Neuronal stem cell (in vitro differentiated cells): ENCODE results near the gene DTNB.

ENCODE experiments used
- DNase-seq: peaks from one replicate; pipeline ENCODE4 v3.0.0-alpha.2; 2013; ENCODE audit warnings: low spot score
- H2AFZ ChIP-seq: one replicate; pipeline ENCODE4 v1.6.1; 2013; ENCODE audit warnings: mild to moderate bottlenecking, low read length, inconsistent platforms
- H2AK5ac ChIP-seq: 2 replicates; pipeline ENCODE4 v1.6.1; 2013; ENCODE audit warnings: low read depth, mild to moderate bottlenecking, inconsistent platforms, low read length, moderate library complexity, mixed read lengths
- H2BK120ac ChIP-seq: 2 replicates; pipeline ENCODE4 v1.6.1; 2013; ENCODE audit warnings: low read depth, mild to moderate bottlenecking, inconsistent platforms, low read length, moderate library complexity, mixed read lengths
- H2BK12ac ChIP-seq: one replicate; pipeline ENCODE4 v1.6.1; 2013; ENCODE audit warnings: low read length, inconsistent platforms
- H2BK15ac ChIP-seq: 2 replicates; pipeline ENCODE4 v1.6.1; 2013; ENCODE audit warnings: mild to moderate bottlenecking, low read length, inconsistent platforms, mixed read lengths
- H2BK5ac ChIP-seq: one replicate; pipeline ENCODE4 v1.6.1; 2013; ENCODE audit warnings: inconsistent platforms, mild to moderate bottlenecking, low read length, moderate library complexity
- H3K14ac ChIP-seq: one replicate; pipeline ENCODE4 v1.6.1; 2013; ENCODE audit warnings: low read length, inconsistent platforms
- H3K18ac ChIP-seq: 2 replicates; pipeline ENCODE4 v1.6.1; 2013; ENCODE audit warnings: low read length, inconsistent platforms
- H3K23ac ChIP-seq: 2 replicates; pipeline ENCODE4 v1.6.1; 2013; ENCODE audit warnings: low read depth, mild to moderate bottlenecking, mixed read lengths, low read length, inconsistent platforms; ENCODE audit not compliant: poor library complexity
- H3K27ac ChIP-seq: replicated peaks from 3 replicates; pipeline ENCODE4 v1.5.1; 2013; ENCODE audit warnings: low read length, inconsistent platforms
- H3K27me3 ChIP-seq, 3 experiments: 2 replicates each; pipeline ENCODE4 v1.6.1; 2013; ENCODE audit warnings: low read length in 3 of 3, mild to moderate bottlenecking in 2 of 3, inconsistent platforms in 1 of 3, low read depth in 1 of 3, mixed read lengths in 1 of 3, moderate library complexity in 1 of 3; ENCODE audit not compliant: control insufficient read depth in 3 of 3, insufficient read depth in 3 of 3
- H3K36me3 ChIP-seq, 2 donors: replicated peaks in 1 of 2; 2 replicates each; pipeline ENCODE4 v1.6.1; 2013; ENCODE audit warnings: low read length in 2 of 2; ENCODE audit not compliant: control insufficient read depth in 2 of 2, insufficient read depth in 2 of 2
- H3K4ac ChIP-seq: 2 replicates; pipeline ENCODE4 v1.6.1; 2013; ENCODE audit warnings: inconsistent platforms, mild to moderate bottlenecking, low read length, moderate library complexity
- H3K4me1 ChIP-seq, 2 donors: 1 replicate in 1 of 2; 2 replicates in 1 of 2; pipeline ENCODE4 v1.6.1; 2013; ENCODE audit warnings: low read length in 2 of 2, low read depth in 1 of 2; ENCODE audit not compliant: control insufficient read depth in 2 of 2, insufficient read depth in 1 of 2
- H3K4me2 ChIP-seq: one replicate; pipeline ENCODE4 v1.6.1; 2013; ENCODE audit warnings: mild to moderate bottlenecking, low read length, inconsistent platforms; ENCODE audit not compliant: insufficient read depth, poor library complexity, severe bottlenecking
- H3K4me3 ChIP-seq, 2 donors: 2 replicates each; pipeline ENCODE4 v1.5.1; 2013; ENCODE audit warnings: low read length in 2 of 2, mild to moderate bottlenecking in 2 of 2, inconsistent platforms in 1 of 2, moderate library complexity in 1 of 2
- H3K79me1 ChIP-seq: one replicate; pipeline ENCODE4 v1.6.1; 2013; ENCODE audit warnings: low read depth, mild to moderate bottlenecking, inconsistent platforms, low read length, moderate library complexity
- H3K9ac ChIP-seq: one replicate; pipeline ENCODE4 v1.6.1; 2013; ENCODE audit warnings: mild to moderate bottlenecking, low read depth, low read length, inconsistent platforms; ENCODE audit not compliant: poor library complexity
- H3K9me3 ChIP-seq, 2 donors: replicated peaks in 1 of 2; 2 replicates each; pipeline versions ENCODE3 to v1.6.1; 2013; ENCODE audit warnings: low read length in 2 of 2, mild to moderate bottlenecking in 2 of 2, inconsistent platforms in 1 of 2, low read depth in 1 of 2, mixed read lengths in 1 of 2, moderate library complexity in 1 of 2; ENCODE audit not compliant: control insufficient read depth in 2 of 2, insufficient read depth in 1 of 2
- H4K8ac ChIP-seq: one replicate; pipeline ENCODE4 v1.6.1; 2013; ENCODE audit warnings: low read depth, mild to moderate bottlenecking, inconsistent platforms, low read length, moderate library complexity
- H4K91ac ChIP-seq: one replicate; pipeline ENCODE4 v1.6.1; 2013; ENCODE audit warnings: low read length, low read depth, mild to moderate bottlenecking, inconsistent platforms; ENCODE audit not compliant: poor library complexity
- WGBS, 2 donors: extraction: QIAGEN DNeasy Blood & Tissue Kit; methylation state at CpG; one replicate each; pipeline ENCODE4 v1.1.7; 2013; ENCODE audit warnings: missing lambda C conversion rate in 2 of 2, mixed read lengths in 1 of 2; ENCODE audit not compliant: insufficient read length in 2 of 2, insufficient replicate concordance in 1 of 2; ENCODE audit errors: extremely low coverage in 2 of 2; 5-methylcytosine and 5-hydroxymethylcytosine counted together

The DTNB gene

GRCh38 chr2:25454824-25455611 is 218.4 kb downstream of the DTNB start:
- no peak overlapping the region for H2BK12ac ChIP-seq
- no peak overlapping the region for H3K4ac ChIP-seq
- no peaks in the 10 kb centered on the region for H3K9me3 ChIP-seq
- no peak overlapping the region for H3K27ac ChIP-seq
- no peaks in the 10 kb centered on the region for H3K4me1 ChIP-seq
- H4K8ac ChIP-seq: no peak overlapping the region
- no peaks in the 10 kb centered on the region for H3K27me3 ChIP-seq
- H2AK5ac ChIP-seq: no peak overlapping the region
- H3K79me1 ChIP-seq: no peaks in the 10 kb centered on the region
- no peak overlapping the region for H2AFZ ChIP-seq
- no peak for DNase-seq
- no peak overlapping the region for H3K9ac ChIP-seq
- H2BK120ac ChIP-seq: no peak overlapping the region
- H2BK5ac ChIP-seq: no peak overlapping the region
- no peak overlapping the region for H4K91ac ChIP-seq
- peaks cover 0 to 2% of the 10 kb centered on the region in 2 donors for H3K36me3 ChIP-seq
- no peak overlapping the region for H2BK15ac ChIP-seq
- no peak overlapping the region for H3K18ac ChIP-seq
- no peak overlapping the region for H3K23ac ChIP-seq
- H3K14ac ChIP-seq: no peak overlapping the region
- no CpG with 5 or more reads among the region's 9 CpGs for WGBS, 2 donors
- H3K4me2 ChIP-seq: no peak overlapping the region
- H3K4me3 ChIP-seq: no peak overlapping the region

DNA sequence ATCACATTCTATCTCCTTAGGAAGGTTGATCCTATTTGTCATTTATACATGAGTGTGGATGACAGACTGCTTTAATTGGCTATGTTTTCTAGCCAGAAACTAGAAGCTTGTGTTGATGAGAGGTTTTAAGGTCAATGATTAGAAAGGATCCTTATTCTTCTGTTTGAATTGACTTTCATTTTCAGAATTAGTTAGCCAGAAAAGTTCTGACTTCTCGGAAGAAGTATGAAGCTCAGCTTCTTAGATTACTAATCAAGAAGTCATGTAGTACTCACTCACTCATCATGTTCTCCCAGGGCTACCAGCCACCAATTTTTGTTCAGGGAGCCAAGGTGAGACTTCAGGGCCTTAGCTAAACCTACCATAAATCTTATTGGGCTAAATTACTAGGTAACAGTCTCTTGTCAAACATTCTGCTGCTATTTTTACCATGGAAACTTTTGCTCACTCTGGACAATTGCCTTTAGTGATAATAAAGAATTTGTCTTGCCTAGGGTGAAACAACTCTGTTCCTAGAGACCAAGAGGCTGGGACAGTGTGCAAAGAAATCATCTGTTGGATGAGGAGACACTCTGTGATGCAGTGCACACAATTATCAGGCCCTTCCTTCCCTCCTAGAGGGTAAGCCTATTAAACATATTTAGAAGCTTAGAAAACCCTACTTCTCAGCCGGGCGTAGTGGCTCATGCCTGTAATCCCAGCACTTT is 220.0 kb downstream of the DTNB start:
- no peaks in the 10 kb centered on the region for H3K27me3 ChIP-seq
- H3K9me3 ChIP-seq: no peaks in the 10 kb centered on the region
- no peak overlapping the region for H3K9ac ChIP-seq
- no peak overlapping the region for H3K23ac ChIP-seq
- no peaks in the 10 kb centered on the region for H3K79me1 ChIP-seq
- no peak overlapping the region for H2BK5ac ChIP-seq
- H2AK5ac ChIP-seq: no peak overlapping the region
- H3K4me2 ChIP-seq: no peak overlapping the region
- H2BK12ac ChIP-seq: no peak overlapping the region
- H3K4ac ChIP-seq: no peak overlapping the region
- H2AFZ ChIP-seq: no peak overlapping the region
- H2BK15ac ChIP-seq: no peak overlapping the region
- WGBS, 2 donors: no CpG with 5 or more reads among the region's 3 CpGs
- H3K18ac ChIP-seq: no peak overlapping the region
- DNase-seq: no peak
- H3K4me3 ChIP-seq: no peak overlapping the region
- H3K14ac ChIP-seq: no peak overlapping the region
- no peak overlapping the region for H3K27ac ChIP-seq
- H2BK120ac ChIP-seq: no peak overlapping the region
- peaks cover 0 to 8% of the 10 kb centered on the region in 2 donors for H3K36me3 ChIP-seq
- no peak overlapping the region for H4K8ac ChIP-seq
- H3K4me1 ChIP-seq: no peaks in the 10 kb centered on the region
- H4K91ac ChIP-seq: no peak overlapping the region

GRCh38 chr2:25448808-25449207 is 224.6 kb downstream of the DTNB start:
- Histone ChIP-seq H3K23ac (no peak overlapping the region), H3K18ac (no peak overlapping the region), H2BK15ac (no peak overlapping the region), H2BK12ac (no peak overlapping the region), H3K4ac (no peak overlapping the region), H4K8ac (no peak overlapping the region), H3K4me3 (no peak overlapping the region), H3K27ac (no peak overlapping the region), H4K91ac (no peak overlapping the region), H3K9ac (no peak overlapping the region), H2BK5ac (no peak overlapping the region), H3K27me3 (no peaks in the 10 kb centered on the region), H2AFZ (no peak overlapping the region), H3K4me1 (no peaks in the 10 kb centered on the region), H3K79me1 (no peaks in the 10 kb centered on the region), H3K14ac (no peak overlapping the region), H2AK5ac (no peak overlapping the region), H3K9me3 (no peaks in the 10 kb centered on the region), H3K36me3 (peaks cover 0 to 12% of the 10 kb centered on the region in 2 donors), H3K4me2 (no peak overlapping the region), H2BK120ac (no peak overlapping the region)
- WGBS, 2 donors: no CpG with 5 or more reads among the region's 6 CpGs
- DNase-seq: no peak

DNA sequence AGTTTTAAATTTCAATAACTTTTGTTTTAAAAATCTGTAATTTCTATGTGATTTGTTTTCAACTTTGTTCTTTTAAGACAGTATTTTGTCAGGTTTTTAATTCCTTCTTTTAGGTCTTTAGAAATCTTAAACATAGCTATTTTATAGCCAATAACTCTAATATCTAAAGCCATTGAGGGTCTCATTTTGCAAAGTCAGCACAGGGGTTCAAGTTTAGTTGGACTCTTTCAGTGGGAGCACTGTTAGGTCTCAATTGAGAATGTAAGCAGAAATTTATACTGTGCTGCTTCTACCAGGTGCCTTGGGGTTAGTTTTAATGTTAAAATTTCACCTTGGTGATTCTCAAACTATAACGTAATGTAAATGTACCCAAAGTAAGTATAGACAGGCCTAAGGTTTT is 226.4 kb downstream of the DTNB start:
- Histone ChIP-seq H3K9ac (no peak overlapping the region), H3K9me3 (no peaks in the 10 kb centered on the region)
- DNase-seq: no peak

More for the DNA sequence above, 226.4 kb downstream of the DTNB start:
- no peak overlapping the region for H2BK5ac ChIP-seq
- H3K27me3 ChIP-seq: no peaks in the 10 kb centered on the region
- H4K8ac ChIP-seq: no peak overlapping the region
- peaks cover 0 to 12% of the 10 kb centered on the region in 2 donors for H3K36me3 ChIP-seq
- no peak overlapping the region for H3K18ac ChIP-seq
- no peak overlapping the region for H3K14ac ChIP-seq
- H3K4me2 ChIP-seq: no peak overlapping the region
- H4K91ac ChIP-seq: no peak overlapping the region
- H3K79me1 ChIP-seq: no peaks in the 10 kb centered on the region
- H2AK5ac ChIP-seq: no peak overlapping the region
- no peak overlapping the region for H3K4ac ChIP-seq
- H2BK12ac ChIP-seq: no peak overlapping the region
- no peak overlapping the region for H3K27ac ChIP-seq
- H2BK120ac ChIP-seq: no peak overlapping the region
- H3K4me3 ChIP-seq: no peak overlapping the region
- H2AFZ ChIP-seq: no peak overlapping the region
- no peak overlapping the region for H2BK15ac ChIP-seq
- no peak overlapping the region for H3K23ac ChIP-seq
- no peaks in the 10 kb centered on the region for H3K4me1 ChIP-seq
- no CpG with 5 or more reads among the region's 1 CpG for WGBS, 2 donors
